G401 (cell line): ENCODE measurements around the gene TFF3. TPM values are rescaled to one million over a fixed set of nuclear protein-coding genes. Genes with fewer than 3 reads are reported as not detected.

Experiments
- DNase-seq: peaks from one replicate; pipeline ENCODE4 v3.0.0-alpha.2; 2015; ENCODE audit warnings: low spot score
- in situ Hi-C: cut with HindIII; loops from 2 replicates; pipeline ENCODE4 v1.10.0; 2016; ENCODE audit warnings: low sequenced_read_pairs, mixed read lengths
- total RNA-seq: library from RNA; depleted of rRNA; stranded (reverse); fragments of >200 nt; shearing (Covaris generic); gene quantifications from 2 replicates; pipeline ENCODE4 v1.2.3, GENCODE V29; 2014

The TFF3 gene
- total RNA-seq, 1 experiment from 2014 or later: not detected

- in situ Hi-C loops: no loop called here
- peak; percentile 32 for DNase-seq
Observed at GRCh38 chr21:42309753-42310213, 5.4 kb downstream of the TFF3 start.

GRCh38 chr21:42308914-42309752, 6.1 kb downstream of the TFF3 start:
- DNase-seq: no peak
- in situ Hi-C loops: no loop called here

GRCh38 chr21:42308161-42308913, 6.9 kb downstream of the TFF3 start:
- DNase-seq: no peak
- in situ Hi-C loops: no loop called here

- in situ Hi-C loops: no loop called here
- DNase-seq: no peak
Observed at GRCh38 chr21:42307106-42307505, 8.1 kb downstream of the TFF3 start.

GRCh38 chr21:42306366-42307035, 8.7 kb downstream of the TFF3 start:
- DNase-seq: no peak
- in situ Hi-C loops: no loop called here

GRCh38 chr21:42305707-42306147, 9.5 kb downstream of the TFF3 start:
- in situ Hi-C loops: no loop called here

GRCh38 chr21:42304556-42305454, 10.4 kb downstream of the TFF3 start:
- in situ Hi-C loops: no loop called here
- DNase-seq: no peak

More at GRCh38 chr21:42305707-42306147, 9.5 kb downstream of the TFF3 start:
- DNase-seq: no peak

- no peak for DNase-seq
- in situ Hi-C loops: no loop called here
Observed at GRCh38 chr21:42303443-42303842, 11.8 kb downstream of the TFF3 start.

- in situ Hi-C loops: no loop called here
- DNase-seq: no peak
Observed at GRCh38 chr21:42302794-42303193, 12.4 kb downstream of the TFF3 start.

- in situ Hi-C loops: no loop called here
- DNase-seq: no peak
Observed at GRCh38 chr21:42302076-42302650, 13.0 kb downstream of the TFF3 start.

GRCh38 chr21:42301371-42302075, 13.7 kb downstream of the TFF3 start:
- DNase-seq: no peak
- in situ Hi-C loops: no loop called here

GRCh38 chr21:42300956-42301355, 14.3 kb downstream of the TFF3 start:
- in situ Hi-C loops: no loop called here
- no peak for DNase-seq

- in situ Hi-C loops: no loop called here
- DNase-seq: no peak
Observed at GRCh38 chr21:42300045-42300583, 15.1 kb downstream of the TFF3 start.

- DNase-seq: no peak
Observed at GRCh38 chr21:42299324-42300044, 15.7 kb downstream of the TFF3 start.

GRCh38 chr21:42298657-42299056, 16.6 kb downstream of the TFF3 start:
- DNase-seq: no peak
- in situ Hi-C loops: no loop called here

More at GRCh38 chr21:42299324-42300044, 15.7 kb downstream of the TFF3 start:
- in situ Hi-C loops: no loop called here

- DNase-seq: no peak
- in situ Hi-C loops: no loop called here
Observed at GRCh38 chr21:42298237-42298636, 17.0 kb downstream of the TFF3 start.

GRCh38 chr21:42297377-42297776, 17.8 kb downstream of the TFF3 start:
- no peak for DNase-seq
- in situ Hi-C loops: no loop called here
